HG02642 (cell line): ENCODE measurements around the gene GATA3.

ENCODE experiments used
- ATAC-seq: cut with Tn5 transposase; IDR thresholded peaks from one replicate; pipeline ENCODE4 v1.9.1; 2021; ENCODE audit warnings: mild to moderate bottlenecking; ENCODE audit not compliant: unreplicated experiment, poor library complexity

Gene GATA3

DNA sequence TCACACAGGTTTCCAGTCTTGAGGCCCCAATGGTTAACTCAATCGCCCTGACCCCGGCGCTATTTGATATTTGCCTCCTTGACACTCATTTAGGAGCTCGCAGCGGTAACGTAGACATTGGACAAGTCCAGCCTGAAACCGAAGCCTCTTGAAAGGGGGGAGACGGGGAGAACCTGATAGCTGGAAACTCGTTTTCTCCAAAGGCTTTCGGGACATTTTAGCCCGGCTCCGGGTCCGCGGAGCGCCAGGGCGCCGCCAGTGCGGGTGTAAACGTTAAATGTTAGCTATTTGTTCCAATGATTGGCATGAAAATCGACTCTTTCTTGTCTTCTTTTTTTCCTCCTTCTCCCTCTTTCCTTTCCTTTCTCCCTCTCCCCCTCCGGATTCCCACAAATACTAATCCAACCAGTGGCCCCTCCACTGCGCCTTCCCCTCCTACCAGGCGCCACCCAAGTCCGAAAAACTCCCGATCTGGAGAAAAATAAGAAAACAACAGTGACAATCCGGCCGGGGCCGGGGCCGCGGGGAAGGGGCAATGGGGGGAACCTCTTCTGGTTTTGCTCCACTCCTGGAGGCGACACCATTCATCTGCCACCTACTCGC lies 17.2 kb upstream of the GATA3 start:
- ATAC-seq: no peak

DNA sequence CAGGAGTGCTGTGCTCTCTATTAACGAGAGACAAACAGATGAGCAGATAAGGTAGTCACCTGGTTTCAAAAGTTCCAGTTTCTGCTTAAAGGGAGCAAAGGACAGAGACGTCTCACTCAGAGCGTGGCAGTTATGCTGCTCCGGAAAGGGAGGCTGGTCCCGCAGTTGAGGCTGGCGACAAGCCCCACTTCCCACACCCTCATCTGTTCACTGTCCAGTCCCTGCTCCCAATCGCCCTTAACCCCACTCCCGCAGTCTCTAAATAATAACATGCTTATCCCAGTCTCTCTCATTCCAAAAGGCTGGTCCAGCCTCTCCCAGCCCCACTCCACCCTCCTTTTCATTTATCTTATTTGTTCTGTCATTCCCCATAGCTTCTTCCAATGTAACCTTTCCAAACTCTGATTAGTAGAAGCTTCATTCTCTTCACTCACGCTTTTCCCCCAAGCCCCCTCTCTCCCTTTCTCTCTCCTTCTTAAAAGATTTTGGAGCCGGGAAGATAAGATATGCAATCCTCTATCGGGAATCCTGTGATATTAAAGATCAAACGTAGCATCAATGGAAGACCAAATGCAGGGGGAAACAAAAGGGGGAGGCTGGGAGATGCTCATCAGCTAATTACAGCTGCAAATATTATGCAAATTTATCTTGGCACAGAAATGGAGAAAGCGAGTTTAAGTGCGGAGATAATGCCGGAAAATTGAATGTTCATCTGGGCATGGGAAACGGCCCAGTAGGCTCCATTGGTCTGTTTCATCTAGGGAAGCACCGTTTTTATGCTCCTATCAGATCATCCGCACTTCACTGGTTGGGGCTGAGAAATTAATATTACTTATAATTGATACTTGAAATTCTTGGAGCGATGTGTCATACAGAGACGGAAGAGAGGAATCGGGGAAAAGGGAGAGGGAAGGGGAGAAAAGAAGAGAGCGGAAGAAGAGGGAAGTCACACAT lies 16.3 kb upstream of the GATA3 start:
- no peak for ATAC-seq

DNA sequence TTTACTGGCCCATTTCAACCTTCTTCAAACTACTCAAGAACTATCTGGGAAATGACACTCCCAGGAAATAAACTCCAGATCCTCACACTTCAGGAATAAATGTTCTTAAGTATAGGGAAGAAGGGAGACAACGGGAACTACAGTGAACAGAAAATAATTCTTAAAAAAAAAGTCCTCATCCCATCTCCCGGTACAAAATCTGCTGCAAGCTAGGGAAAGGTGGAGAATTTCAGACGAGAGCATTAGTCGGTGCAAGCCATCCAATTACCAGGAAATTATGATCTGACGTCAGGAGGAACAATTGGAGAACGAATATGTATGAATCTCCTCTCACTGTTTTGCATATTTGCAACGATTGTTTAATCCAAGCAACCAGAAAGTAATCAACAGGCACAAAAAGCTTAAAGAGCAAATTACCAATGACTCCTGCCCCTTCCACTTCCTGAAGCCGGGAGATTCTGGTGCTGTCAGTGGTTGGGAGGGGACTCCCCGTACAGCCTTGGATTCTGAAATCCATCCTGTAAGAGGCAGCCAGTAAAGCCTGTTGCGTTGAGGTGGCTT lies 15.1 kb upstream of the GATA3 start:
- no peak for ATAC-seq

DNA sequence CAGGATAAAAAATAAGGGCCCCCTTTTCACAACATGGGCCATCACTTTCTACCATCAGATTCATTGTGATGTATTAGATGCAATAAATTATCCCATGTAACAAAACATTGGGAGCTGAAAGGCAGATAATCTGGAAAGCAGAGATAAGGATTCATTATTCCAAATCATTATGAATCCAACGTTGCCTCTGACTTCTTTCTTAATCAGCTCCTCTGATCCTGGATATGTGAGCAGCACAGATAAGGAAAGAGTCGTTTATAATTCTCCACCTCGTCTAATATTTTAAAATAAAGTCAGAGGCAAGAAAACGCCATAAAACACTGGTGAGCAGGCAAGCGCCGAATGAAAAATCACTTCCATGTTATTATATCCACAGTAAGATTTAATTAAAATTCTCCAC lies 13.8 kb upstream of the GATA3 start:
- ATAC-seq: no peak

DNA sequence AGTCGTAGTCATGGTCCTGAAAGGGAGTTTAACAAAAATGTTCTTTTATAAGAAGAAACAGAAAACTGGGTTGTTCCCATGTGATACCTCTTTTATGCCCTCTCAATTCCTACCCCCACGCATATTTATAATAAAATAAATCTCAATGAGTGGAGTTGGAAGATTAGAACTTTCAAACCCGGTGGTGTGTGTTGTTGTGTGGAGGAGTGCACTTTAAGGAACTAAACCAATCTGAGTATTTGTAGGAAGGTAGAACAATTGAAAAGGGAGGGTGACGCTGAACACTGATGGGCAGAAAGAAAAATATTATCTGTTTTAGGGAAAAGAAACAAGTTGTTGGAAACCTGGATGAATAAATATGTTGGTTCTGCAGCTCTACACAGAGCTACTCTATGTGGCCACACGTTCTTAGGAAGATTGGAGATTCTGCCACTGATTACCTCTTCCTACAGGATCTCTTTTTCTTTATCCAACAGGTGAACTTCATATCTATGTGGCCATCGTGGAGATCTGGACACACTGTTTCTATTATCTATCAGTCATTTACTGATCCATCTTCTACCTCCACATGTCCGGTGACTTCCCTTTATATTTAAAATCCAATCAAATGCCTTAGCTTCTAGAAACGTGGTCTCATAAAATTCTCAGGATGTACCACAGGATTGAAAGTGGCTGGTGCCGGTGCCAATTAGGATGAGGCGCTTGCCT lies 13.1 kb upstream of the GATA3 start:
- ATAC-seq: no peak

DNA sequence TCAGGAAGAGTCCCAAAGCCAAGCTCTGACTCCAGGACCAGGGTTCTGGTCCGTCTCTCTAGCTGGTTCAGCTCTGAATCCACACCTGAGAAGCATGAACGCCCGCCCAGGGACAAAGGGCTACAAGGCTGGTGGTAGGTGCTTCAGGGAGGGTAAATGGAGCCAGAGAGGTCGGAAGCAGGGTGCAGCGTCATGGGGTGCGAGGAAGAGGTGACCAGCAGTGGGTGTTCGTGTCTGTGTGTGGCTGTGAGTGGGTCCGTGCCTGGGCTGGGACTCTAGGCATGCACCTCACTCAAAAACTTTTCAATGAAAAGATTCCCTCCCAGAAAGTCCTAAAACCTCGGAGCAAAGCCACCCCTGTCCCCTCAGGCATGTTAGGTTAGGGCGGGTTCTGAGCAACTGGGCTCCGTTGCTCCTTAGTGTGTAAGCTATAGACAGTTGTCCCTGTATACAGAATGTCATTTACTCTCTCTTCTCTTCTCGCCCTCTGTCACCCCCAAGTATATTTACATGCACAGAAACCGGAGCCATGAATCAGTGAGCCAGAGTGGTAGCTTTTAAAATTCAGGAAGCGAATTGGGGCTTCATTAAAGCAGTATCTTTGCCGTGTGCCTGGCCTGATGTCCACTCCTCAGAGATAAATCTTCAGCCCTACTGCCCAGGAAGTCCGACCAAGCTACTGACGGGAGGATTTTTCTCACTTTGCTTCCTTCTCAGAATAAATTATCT lies 12.3 kb upstream of the GATA3 start:
- ATAC-seq: no peak

DNA sequence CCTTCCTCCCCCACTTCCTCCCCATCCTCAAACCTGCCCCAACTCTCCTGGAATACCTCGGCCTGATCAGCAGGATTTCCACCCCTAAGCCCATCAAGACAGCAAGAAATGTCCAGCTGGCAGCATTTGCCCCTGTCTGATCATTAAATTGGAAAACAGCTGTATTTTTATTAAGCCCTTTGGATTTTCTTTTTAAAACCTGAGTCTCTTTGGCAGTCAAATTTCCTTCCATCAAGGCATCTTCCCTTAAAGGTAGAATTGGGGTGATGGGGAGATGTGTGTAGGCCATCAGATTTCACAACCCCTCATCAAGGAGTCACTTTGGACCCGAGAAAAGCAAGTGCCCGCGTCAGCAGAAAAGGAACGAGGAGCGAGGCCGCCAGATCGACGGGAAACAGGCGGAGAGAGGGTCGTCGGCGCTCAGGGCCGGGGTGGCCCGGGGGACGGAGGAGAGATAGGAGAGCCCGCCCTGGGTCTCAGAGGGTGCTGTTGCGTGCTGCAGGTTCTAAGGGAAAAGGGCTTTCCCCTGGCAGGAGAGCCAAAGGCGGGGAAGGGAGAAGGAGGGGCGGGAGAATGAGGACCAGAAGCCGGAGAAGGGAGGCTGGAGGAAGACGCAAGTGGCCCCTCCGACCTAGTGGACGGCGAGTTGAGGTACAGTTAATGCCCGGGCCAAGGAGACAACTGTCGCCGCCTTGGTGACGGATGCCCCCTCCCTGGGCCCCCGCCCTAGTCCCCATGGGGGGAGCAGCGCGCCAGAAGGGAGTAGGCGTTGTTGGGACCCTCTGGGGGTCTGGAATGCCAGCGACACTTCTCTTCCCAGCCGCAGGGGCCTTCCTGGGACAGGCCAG lies 11.5 kb upstream of the GATA3 start:
- no peak for ATAC-seq

DNA sequence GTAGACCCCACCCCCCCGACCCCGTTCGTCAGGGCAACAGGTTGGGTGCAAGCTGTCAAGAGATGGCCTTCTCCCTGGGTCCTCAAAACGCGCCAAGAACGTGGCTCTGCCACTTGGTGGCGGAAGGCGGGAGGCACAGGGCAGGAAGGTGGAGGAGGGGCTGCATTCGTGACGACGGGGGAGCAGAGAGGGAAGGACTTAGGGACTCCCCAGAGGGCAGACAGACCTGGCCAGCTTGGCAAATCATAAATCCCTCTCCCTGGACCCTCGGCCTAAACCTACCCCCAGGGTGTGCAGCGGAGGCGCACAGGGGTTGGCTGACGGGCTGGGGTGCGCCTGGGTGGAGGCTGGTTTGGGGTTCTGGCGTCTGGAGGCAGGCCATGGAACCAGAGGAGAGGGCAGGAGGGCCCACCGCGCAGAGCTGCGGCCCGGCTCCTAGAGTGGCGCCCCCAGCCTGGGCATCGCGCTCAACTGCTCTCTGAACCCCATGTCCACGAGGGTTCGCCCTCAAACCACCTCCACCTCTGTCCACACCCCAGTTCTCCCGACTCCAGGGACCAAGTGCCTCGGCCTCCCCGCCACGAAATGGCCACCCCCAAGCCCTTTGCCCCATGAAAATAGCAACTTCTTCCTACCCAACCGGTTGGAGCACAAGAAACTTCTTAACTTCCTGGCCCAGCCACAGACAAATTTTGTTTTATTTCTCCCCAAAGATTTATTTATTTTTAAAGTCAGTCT lies 10.8 kb upstream of the GATA3 start:
- no peak for ATAC-seq

DNA sequence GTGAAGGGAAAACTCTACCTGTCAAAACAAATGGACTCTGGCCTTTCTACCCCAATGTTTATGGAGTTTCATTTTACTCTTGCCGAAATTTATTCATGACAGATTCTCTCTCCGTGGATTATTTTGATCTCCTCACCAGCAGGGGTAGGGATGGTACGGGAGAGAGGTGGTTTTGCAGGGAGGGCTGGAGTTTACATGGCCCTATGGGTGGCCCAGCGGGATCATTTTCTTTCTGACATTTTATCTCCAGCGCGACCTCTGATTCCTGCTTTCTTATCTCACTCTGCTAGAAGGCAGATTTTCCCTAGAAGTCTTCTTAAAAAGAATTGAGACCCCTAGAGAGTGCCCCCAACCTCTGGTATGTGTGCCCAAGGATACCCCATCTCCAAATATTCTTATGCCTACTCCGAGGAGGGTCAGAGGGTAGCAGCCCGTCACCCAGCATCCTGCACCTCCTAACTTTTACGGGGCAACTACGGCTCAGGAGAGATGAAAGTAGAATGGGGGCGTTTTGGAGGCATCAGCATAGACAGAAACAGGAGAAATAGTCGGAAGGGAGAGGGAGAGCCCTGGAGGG lies 10.1 kb upstream of the GATA3 start:
- no peak for ATAC-seq

DNA sequence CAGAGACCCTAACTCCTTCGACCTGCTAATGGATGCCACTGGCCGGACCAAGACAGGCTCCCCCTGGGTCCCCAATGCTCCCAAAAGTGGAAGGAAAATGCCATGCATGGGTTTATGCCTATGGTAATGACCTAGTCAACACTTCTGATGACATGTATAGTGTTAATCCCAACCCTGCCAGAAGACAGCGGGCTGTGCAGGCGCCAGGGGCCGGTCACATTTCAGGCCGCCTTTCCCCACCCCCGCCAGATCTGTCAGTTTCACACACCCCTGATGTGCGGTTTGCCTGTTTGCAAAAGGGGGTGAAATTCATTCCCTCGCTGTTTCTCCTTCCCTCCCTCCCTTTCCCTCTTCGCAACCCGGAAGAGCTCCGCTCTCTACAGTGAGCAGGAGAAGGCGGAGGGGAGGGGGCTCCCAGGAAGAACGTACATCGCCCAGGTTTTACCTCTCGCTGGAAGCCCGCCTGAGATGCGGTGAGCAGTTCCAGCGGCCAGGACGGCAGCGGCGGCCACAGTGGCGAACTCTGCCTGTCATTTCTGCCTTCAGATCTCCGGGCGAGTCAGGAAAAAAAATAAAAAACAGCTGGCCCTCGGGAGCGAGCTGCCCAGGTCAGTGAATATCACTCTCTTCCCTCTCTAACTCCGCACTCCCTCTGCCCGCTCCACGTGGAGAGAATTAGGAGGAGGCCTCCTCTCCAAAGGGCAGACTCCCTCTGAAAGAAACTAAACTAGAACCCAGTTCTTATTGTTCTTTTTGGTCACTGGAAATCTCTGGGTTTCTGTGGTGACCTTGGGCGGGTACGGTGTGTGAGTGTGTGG lies 9.4 kb upstream of the GATA3 start:
- ATAC-seq: no peak

DNA sequence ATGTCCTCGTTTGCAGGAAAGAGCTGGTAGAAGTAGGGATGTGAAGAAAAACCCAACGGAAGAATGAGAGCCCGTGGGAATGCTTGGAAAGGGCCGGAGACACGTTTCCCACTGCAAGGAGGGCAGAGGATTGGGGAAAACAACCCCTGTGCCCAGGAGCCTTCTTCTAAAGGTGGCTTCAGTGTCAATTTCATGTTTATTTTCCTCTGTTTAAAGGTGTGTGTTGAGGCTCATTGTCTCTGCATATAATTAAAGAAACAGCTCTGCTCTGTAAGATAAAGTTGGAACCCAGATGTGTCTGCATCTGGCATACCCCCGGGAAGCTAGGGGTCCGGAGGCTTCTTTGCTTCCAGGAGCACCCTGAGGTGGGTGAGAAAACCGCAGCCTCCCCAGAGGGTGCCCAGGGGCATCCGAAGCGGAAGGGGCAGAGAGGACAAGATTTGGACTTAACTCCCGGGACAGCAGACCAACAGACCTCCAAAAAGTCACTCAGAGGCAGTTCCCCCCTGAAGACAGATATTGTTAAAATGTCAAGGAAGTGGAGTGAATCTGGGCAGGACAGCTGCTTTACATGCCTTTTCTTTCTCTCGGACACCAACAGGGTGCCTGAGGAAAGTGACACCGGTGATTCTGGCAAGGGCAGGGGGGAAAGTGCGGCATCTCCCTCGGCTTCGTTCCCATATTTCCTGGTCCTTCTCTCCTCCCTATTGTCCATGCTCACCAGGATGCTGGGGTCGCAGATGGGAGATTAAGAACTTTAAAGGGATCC lies 8.6 kb upstream of the GATA3 start:
- no peak for ATAC-seq

DNA sequence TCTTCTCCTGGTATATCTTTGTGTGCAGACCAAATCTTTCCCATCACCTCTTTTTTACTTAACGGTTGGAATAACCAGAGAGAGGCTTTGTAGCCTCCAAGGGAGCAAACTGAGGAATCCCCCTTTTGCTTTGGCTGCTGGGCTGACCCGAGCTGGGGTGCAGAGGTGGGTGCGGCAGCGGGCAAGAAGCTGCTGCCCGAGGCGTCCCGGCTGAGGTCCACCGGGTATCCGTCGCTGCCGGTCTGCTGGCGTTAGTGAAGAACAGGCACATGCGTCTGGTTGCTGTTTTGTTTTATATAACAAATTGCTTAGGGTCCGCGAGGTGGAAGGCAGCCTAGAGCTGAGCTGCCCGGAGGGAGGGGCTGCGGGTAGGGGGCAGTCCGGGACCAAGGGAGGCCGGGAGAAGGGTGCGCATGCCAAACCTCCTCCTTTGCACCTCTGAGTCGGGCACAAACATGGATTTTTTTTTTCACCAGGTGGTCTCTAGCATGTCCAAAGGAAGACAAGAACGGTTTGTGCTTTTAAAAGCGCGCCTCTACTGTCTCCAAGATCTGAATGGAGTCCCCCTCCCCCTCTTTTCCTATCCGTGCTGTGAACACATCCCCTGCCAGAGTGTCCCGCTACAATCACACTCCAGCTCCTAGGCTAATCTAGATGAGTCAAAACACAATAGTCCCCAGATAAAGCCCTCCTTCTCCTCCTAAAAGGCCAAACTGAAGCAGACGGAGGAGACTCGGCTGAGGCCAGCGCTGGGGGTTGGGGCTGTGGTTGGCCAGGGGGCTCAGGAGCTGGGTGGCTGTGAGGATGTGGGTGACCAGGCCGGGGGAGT lies 6.8 kb upstream of the GATA3 start:
- ATAC-seq: no peak

DNA sequence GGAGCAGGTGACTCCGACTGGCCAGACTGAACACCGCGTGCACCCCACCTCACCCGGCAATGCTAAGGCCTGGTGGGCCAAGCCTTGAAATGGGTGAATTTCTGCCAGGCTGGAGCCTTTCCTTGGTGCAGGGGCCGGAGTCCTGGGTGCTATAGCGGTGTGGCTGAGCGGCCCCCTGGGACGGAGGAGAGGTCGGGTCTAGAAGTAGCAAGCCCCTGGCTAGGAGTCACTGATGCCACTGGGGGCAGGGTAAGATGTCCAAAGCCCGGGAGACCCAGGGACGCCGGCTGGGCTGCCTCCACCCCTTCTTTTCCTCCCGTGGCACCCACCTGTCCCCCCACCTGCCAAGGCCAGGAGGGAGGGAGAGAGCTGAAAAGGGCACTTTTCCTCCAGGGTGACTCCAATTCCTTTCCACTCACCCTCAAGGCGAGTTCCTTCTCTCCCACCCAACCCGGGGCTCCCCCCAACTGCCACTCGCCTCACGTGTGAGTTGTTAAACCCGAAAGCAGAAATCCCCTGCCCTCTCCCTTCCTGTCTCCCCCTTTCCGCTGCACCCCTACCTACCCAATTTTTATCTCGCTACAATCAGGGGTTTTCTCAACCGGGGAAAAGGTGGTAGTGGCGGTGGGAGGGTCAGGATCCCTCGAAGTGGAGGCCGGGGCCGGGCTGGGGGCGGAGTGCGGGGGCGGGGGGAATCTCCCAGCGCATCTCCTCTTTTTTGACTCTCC lies 6.0 kb upstream of the GATA3 start:
- ATAC-seq: no peak

DNA sequence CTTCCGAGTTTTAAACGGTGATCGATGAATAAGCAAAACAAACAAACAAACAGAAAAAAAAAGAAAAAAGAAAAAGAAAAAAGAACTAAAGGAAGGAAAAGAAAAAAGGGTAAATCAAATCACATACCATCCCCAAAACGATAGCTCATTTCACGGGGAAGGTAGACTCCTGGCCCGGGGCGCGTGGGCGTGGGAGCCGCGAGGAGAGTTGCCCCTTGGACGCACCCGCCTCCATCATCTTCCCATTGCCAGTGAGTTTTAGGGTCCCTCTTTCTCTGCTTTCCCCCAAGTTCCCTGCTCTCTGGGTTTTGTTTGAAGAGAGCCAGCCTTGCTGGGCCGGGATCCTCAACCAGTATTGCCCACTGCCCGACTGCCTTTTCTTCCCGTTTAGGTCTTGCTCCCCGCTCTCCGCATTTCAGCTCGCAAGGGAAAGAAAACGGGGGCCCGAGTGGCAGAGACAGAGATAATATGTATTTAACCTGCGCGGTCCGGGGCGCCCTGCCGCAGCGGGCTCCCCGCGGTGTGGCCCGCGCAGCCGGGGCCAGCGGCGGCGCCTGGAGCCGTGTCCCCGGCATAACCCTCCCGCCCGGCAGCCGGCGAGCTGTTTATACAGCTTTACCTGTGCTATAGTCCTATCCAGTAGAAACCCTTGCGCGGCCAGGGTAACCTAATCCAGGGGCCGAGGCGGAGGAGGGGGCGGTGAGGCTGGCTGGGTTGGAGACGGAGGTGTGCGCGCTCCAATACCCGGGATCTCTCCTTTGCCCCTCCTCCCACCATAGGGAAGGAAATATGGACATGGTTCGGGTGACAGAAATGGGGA lies 5.2 kb upstream of the GATA3 start:
- ATAC-seq: no peak
